Measurements from ENCODE around the gene ADNP2.

DNA sequence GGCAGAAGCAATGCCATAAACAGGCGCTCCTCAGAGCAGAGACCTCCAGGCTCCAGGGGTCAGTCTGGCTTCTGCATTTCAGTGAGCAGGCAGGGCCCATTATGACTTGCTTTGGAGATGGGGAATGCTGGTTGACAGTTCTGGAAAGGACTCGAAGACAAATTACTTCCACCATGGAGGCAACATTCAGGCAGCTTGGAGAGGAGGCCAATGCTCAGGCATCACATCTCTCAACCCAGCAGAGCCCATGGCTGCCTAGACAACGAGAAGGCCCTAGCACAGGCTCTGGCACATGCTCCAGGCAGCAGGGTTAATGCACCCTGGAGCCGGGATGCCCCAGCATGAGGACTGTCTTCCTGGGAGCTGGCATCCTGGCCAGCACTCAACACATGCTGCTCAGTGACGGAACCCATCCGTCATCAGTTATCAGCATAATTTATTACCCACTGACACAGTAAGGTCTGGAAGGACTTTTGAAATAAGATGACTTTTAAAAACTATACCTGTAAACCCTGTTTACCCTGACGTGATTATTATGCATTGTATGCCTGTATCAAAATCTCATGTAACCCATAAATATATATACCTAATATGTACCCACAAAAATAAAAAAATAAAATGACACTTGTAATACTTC lies 52.8 kb downstream of the ADNP2 start:
- TF ChIP-seq POLR2A (IDR thresholded peaks at IDR 0.05; ENCODE audit: low read depth, low read length) (no peak), POLR2AphosphoS5 (IDR thresholded peaks at IDR 0.05; ENCODE audit: low read depth, low read length) (no peak)
